K562 (cell line): Measurements from ENCODE around the gene PTGES3. TPM values are rescaled to one million over a fixed set of nuclear protein-coding genes. Genes with fewer than 3 reads are reported as not detected.

Source experiments
- ATF1 ChIP-seq, 2 experiments: fragments of 450-650 bp in 1 of 2; IDR thresholded peaks; 2 replicates each; pipeline ENCODE4 v1.6.1; 2016; ENCODE audit warnings: missing compliant biosample characterization in 1 of 2, missing genetic modification characterization in 1 of 2
- ATF7 ChIP-seq: fragments of 450-650 bp; IDR thresholded peaks from 2 replicates; pipeline ENCODE4 v1.7.1; 2014; ENCODE audit warnings: mild to moderate bottlenecking, moderate library complexity
- CBX2 ChIP-seq: fragments of 200-600 bp; sonication (generic); IDR thresholded peaks from one replicate; pipeline ENCODE4 v1.6.1; 2012; ENCODE audit warnings: mild to moderate bottlenecking, low read length, inconsistent platforms; ENCODE audit not compliant: insufficient read depth, poor library complexity, severe bottlenecking
- CBX3 ChIP-seq, 2 experiments: IDR thresholded peaks; 1 replicate in 1 of 2; 2 replicates in 1 of 2; pipeline ENCODE4 v1.6.1; 2012; ENCODE audit warnings: inconsistent platforms in 2 of 2, low read length in 2 of 2, borderline replicate concordance in 1 of 2, control low read depth in 1 of 2
- CBX5 ChIP-seq: IDR thresholded peaks from 2 replicates; pipeline ENCODE4 v1.6.1; 2014; ENCODE audit warnings: low read depth, borderline replicate concordance
- EP400 ChIP-seq: fragments of 450-650 bp; IDR thresholded peaks from 2 replicates; pipeline ENCODE4 v1.6.1; 2017; ENCODE audit warnings: antibody characterized with exemption, mild to moderate bottlenecking, moderate library complexity
- ERF ChIP-seq: fragments of 450-650 bp; formaldehyde crosslinking; IDR thresholded peaks from 2 replicates; pipeline ENCODE4 v1.4.0; 2020; ENCODE audit warnings: mild to moderate bottlenecking, mixed read lengths
- EZH2 ChIP-seq: IDR thresholded peaks from 2 replicates; pipeline ENCODE4 v1.6.1; 2012; ENCODE audit warnings: low read depth, mild to moderate bottlenecking, inconsistent platforms, low read length, borderline replicate concordance
- FOXP1 ChIP-seq: sonication (generic); formaldehyde crosslinking; IDR thresholded peaks from 2 replicates; pipeline ENCODE4 v1.8.0; 2022; ENCODE audit warnings: mild to moderate bottlenecking, missing genetic modification reagents
- HLTF ChIP-seq: fragments of 450-650 bp; IDR thresholded peaks from 2 replicates; pipeline ENCODE4 v1.6.1; 2016
- MAX ChIP-seq: sonication (generic); formaldehyde crosslinking; IDR thresholded peaks from 2 replicates; pipeline ENCODE4 v1.9.0; 2022; ENCODE audit warnings: mild to moderate bottlenecking, missing genetic modification reagents
- MITF ChIP-seq: IDR thresholded peaks from 2 replicates; pipeline ENCODE4 v1.6.1; 2014; ENCODE audit warnings: antibody characterized with exemption
- TARDBP ChIP-seq: fragments of 450-650 bp; IDR thresholded peaks from 2 replicates; pipeline ENCODE4 v1.6.1; 2016
- TCF3 ChIP-seq: sonication (generic); formaldehyde crosslinking; IDR thresholded peaks from 2 replicates; pipeline ENCODE4 v1.4.0; 2020; ENCODE audit warnings: mild to moderate bottlenecking, missing genetic modification reagents
- THAP7 ChIP-seq: fragments of 250-450 bp; sonication (Bioruptor Pico); IDR thresholded peaks from 2 replicates; pipeline ENCODE4 v1.5.0; 2021
- TRIM24 ChIP-seq, 2 experiments: fragments of 450-650 bp; IDR thresholded peaks; 2 replicates each; pipeline ENCODE4 v1.6.1; 2016
- ZBTB26 ChIP-seq: fragments of 450-650 bp; formaldehyde crosslinking; IDR thresholded peaks from 2 replicates; pipeline ENCODE4 v1.4.0; 2022; ENCODE audit warnings: missing genetic modification characterization
- ZFX ChIP-seq: sonication (generic); formaldehyde crosslinking; IDR thresholded peaks from 2 replicates; pipeline ENCODE4 v1.8.0; 2022; ENCODE audit warnings: mild to moderate bottlenecking, missing genetic modification reagents, moderate library complexity
- ZKSCAN8 ChIP-seq: fragments of 200-800 bp; sonication (Bioruptor generic); IDR thresholded peaks from 2 replicates; pipeline ENCODE4 v1.6.1; 2016; ENCODE audit warnings: missing genetic modification characterization, missing compliant biosample characterization
- ZNF134 ChIP-seq: fragments of 250-450 bp; sonication (Bioruptor Pico); conservative IDR thresholded peaks from 2 replicates; pipeline ENCODE4 v1.4.0; 2020
- ZNF197 ChIP-seq: fragments of 200-800 bp; sonication (Bioruptor generic); IDR thresholded peaks from 2 replicates; pipeline ENCODE4 v1.6.1; 2016; ENCODE audit warnings: low read depth, missing genetic modification characterization, missing compliant biosample characterization
- ZNF232 ChIP-seq: sonication (generic); formaldehyde crosslinking; IDR thresholded peaks from 2 replicates; pipeline ENCODE4 v1.8.0; 2022; ENCODE audit warnings: mild to moderate bottlenecking, missing genetic modification reagents
- ZNF586 ChIP-seq: fragments of 450-650 bp; formaldehyde crosslinking; conservative IDR thresholded peaks from 2 replicates; pipeline ENCODE4 v1.4.0; 2020; ENCODE audit warnings: mild to moderate bottlenecking, moderate library complexity
- polyA plus RNA-seq, 8 experiments: library from polyadenylated mRNA; depleted of rRNA in 4 of 8; stranded (reverse) in 5 of 8; unstranded in 3 of 8; fragments of >200 nt; fragmentation: Nextera tagmentation in 2 of 8; fragmentation: Illumina TruSeq in 1 of 8; extraction: Ambion mirVana in 2 of 8; extraction: Trizol in 1 of 8; gene quantifications; 2 replicates each; pipeline versions ENCODE4 v1.2.1 to v1.2.3, GENCODE V29; 2011 to 2014; ENCODE audit warnings: inconsistent platforms in 1 of 8, missing spikeins in 1 of 8
- total RNA-seq, 7 experiments: library from RNA; depleted of rRNA in 6 of 7; stranded (reverse); fragments of >200 nt in 6 of 7; fragmentation: Illumina TruSeq in 2 of 7; extraction: Trizol in 2 of 7; gene quantifications; 2 replicates each; pipeline versions ENCODE4 v1.2.1 to v1.2.3, GENCODE V29; 2011 to 2021; ENCODE audit warnings: low replicate concordance in 1 of 7
- TF ChIP-seq, protein P1 (sequence below): fragments of 450-650 bp; formaldehyde crosslinking; IDR thresholded peaks from 2 replicates; pipeline ENCODE4 v1.4.0; 2020; ENCODE audit warnings: mild to moderate bottlenecking
- TF ChIP-seq, protein P2 (sequence below): sonication (generic); formaldehyde crosslinking; IDR thresholded peaks from 2 replicates; pipeline ENCODE4 v1.8.1; 2023; ENCODE audit warnings: mild to moderate bottlenecking, missing genetic modification reagents, moderate library complexity

The PTGES3 gene
- total and polyA plus RNA-seq, 9 of the 15 experiments (the other 6 are each of a cell fraction or from before 2014, with no cell fraction given) = 163 to 501 (median 213) TPM

DNA sequence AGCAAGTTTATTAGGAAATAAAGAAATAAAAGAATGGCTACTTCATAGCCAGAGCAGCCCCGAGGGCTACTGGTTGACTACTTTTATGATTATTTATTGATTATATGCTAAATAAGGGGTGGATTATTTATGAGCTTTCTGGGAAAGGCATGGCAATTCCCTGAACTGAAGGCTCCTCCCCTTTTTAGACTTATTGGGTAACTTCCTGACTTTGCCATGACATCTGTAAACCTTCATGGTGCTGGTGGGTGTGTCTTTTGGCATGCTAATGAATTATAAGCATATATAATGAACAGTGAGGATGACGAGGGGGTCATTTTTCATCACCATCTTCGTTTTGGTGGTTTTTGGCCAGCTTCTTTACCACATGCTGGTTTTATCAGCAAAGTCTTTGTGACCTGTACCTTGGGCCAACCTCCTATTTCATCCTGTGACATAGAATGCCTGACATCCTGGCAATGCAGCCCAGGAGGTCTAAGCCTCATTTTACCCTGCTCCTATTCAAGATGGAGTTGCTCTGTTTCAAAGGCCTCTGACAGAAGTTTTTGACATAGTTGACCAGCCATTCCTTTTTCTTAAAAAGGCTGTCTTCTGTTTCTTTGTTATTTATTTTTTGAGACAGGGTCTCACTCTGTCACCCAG, 11.1 kb upstream of the PTGES3 start (continued):
- TF ChIP-seq MAX (CRISPR knock-in tag) (no peak), CBX5 (no peak), MITF (no peak), EP400 (0 out of 2 replicates have a peak, but pooled peaks have one; percentile 36), TCF3 (CRISPR knock-in tag) (no peak), CBX2 (no peak), CBX3 (IDR thresholded peaks at IDR 0.05; ENCODE audit: borderline replicate concordance in 1 of 2, low read length in 2 of 2) (no peak), HLTF (no peak), ATF7 (peak; percentile 54; the same call in 1 of the 2 replicates), FOXP1 (CRISPR knock-in tag) (no peak), EZH2 (no peak), TRIM24 (IDR thresholded peaks at IDR 0.05) (peak in 1 of 2 experiments; percentile 12; a peak in 1 of 4 replicates), ZNF197 (CRISPR knock-in tag) (0 out of 2 replicates have a peak, but pooled peaks have one; percentile 20), THAP7 (CRISPR knock-in tag) (no peak), ERF (CRISPR knock-in tag) (no peak), ZBTB26 (CRISPR knock-in tag) (no peak), ZKSCAN8 (no peak), ZNF586 (CRISPR knock-in tag) (no peak), ZNF134 (CRISPR knock-in tag) (no peak), ATF1 (CRISPR knock-in tag; IDR thresholded peaks at IDR 0.05) (no peak), ATF1 (tag; IDR thresholded peaks at IDR 0.05) (0 out of 2 replicates have a peak, but pooled peaks have one; percentile 23), ZNF232 (CRISPR knock-in tag) (no peak), ZFX (no peak), TARDBP (no peak)
- TF ChIP-seq, protein P1, sequence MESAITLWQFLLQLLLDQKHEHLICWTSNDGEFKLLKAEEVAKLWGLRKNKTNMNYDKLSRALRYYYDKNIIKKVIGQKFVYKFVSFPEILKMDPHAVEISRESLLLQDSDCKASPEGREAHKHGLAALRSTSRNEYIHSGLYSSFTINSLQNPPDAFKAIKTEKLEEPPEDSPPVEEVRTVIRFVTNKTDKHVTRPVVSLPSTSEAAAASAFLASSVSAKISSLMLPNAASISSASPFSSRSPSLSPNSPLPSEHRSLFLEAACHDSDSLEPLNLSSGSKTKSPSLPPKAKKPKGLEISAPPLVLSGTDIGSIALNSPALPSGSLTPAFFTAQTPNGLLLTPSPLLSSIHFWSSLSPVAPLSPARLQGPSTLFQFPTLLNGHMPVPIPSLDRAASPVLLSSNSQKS (CRISPR knock-in tag) = no peak
- TF ChIP-seq, protein P2, sequence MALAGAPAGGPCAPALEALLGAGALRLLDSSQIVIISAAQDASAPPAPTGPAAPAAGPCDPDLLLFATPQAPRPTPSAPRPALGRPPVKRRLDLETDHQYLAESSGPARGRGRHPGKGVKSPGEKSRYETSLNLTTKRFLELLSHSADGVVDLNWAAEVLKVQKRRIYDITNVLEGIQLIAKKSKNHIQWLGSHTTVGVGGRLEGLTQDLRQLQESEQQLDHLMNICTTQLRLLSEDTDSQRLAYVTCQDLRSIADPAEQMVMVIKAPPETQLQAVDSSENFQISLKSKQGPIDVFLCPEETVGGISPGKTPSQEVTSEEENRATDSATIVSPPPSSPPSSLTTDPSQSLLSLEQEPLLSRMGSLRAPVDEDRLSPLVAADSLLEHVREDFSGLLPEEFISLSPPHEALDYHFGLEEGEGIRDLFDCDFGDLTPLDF = no peak
